ENCODE results near the gene FKTN. TPM values are rescaled to one million over a fixed set of nuclear protein-coding genes. Genes with fewer than 3 reads are reported as not detected.
"Not testable (repeated sequence)": the region's sequence is repeated elsewhere in the genome, so short reads cannot be mapped to it uniquely, and the experiment has no call there.

The FKTN gene
- total RNA-seq (10 to 100 TPM; 17.3 to 17.4 TPM), polyA plus RNA-seq (1.5 TPM)

DNA sequence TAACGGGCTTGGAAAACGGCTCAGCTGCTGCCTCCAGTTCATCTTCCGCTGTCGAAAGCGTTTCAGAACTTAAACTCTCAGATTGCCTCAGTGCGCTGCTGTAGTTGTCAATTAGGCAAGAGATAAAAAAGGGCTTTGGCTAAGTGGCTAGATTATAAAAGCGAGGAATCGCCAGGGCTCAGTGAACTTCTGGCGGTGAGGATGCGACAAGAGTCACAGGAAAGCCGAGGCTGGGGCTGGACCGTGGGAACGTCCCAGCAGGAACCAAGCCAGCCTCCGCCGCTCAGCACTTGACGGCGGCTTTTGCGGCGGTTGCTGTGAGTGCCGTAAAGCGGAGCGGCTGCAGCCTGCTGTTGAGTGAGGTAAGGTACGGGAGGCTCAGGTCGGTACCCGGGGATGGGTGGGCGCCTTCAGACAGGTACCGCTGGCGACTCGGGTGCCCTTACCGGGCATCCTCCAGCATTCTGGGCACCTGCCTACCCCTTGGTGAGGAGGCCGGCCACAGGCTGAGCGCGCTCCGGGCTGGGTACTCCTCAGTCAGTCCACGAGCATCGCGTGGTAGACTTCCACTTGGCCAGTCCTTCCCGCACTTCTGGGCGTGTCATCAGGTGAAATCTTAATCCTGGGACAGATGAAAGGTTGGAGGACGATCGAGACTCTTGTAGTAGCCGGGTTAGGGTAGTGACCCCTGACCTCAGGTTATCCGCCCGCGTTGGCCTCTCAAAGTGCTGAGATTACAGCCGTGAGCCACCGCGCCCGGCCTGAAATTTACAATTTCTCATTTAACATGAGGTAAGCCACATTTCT lies at the start of gene FKTN:
TSS of gene FKTN (plus strand) at position 328 of the 807 bp plus-strand sequence. CDS start 16,902 bp downstream, outside the sequence.
- Mint-ChIP-seq H3K27ac (peak within 1 kb of the TSS; percentile 81 to 97 (median 87)), H3K36me3 (peaks cover 3 to 24% (median 23%) of the 10 kb centered on the region in 3 donors)
- CTCF ChIA-PET, result no interaction called here

DNA sequence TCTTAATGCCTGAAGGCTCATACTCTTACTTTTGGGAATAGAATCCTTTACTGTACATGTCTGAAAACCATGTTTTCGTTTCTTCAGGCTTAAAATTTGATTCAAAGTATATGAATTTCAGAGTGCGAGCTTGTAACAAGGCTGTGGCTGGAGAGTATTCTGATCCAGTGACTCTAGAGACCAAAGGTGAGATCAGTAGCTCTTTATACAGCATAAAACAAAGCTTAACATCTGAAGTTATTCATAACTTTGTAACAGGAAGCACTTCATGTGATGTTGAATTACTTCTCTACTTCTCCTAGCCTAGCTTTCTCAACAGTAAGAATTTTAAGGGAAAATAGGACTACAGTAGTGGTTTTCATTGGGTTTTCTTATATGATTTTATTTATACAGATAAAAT lies 49.4 kb upstream of the FKTN start:
- Histone ChIP-seq H3K27me3 (ENCODE audit: insufficient read depth, low read length, poor library complexity, severe bottlenecking) (no peaks in the 10 kb centered on the region), H3K4me3 (ENCODE audit: low read length) (no peak overlapping the region), H3K36me3 (ENCODE audit: insufficient read depth, low read length) (no peaks in the 10 kb centered on the region), H3K4me1 (ENCODE audit: insufficient read depth, low read length) (no peaks in the 10 kb centered on the region), H3K9me3 (ENCODE audit: low read length) (no peaks in the 10 kb centered on the region), H3K27ac (ENCODE audit: low read depth, low read length) (no peak overlapping the region)
- Mint-ChIP-seq H3K9me3 (no peaks in the 10 kb centered on the region), H3K4me1 (no peaks in the 10 kb centered on the region), H3K36me3 (no peaks in the 10 kb centered on the region), H3K27me3 (peaks cover 0 to under 1% of the 10 kb centered on the region in 2 donors), H3K4me3 (no peak overlapping the region), H3K27ac (no peak overlapping the region)
- DNase-seq, result no peak
- ChIA-PET POLR2A (no interaction called here), CTCF (no interaction called here)

More for the DNA sequence above, at the start of gene FKTN:
- no peaks in the 10 kb centered on the region for H3K9me3 ChIP-seq (ENCODE audit: low read length)
- POLR2A ChIA-PET, result interaction anchor here (0.7 kb wide), 1 partner anchor 24 kb away, joined by 3 read pairs; no protein-coding TSS in a partner anchor
- no peaks in the 10 kb centered on the region for H3K27me3 ChIP-seq (ENCODE audit: insufficient read depth, low read length, poor library complexity, severe bottlenecking)
- peaks cover 9% of the 10 kb centered on the region for H3K4me1 ChIP-seq (ENCODE audit: insufficient read depth, low read length)
- H3K27ac ChIP-seq (ENCODE audit: low read depth, low read length), result peak within 1 kb of the TSS; percentile 62
- H3K9me3 Mint-ChIP-seq, result peaks cover 0 to 9% (median 5%) of the 10 kb centered on the region in 5 donors
- peak; percentile 68 to 85 (median 76) for DNase-seq
- peak within 1 kb of the TSS; percentile 95 to 97 (median 96) for H3K4me3 Mint-ChIP-seq
- peak within 1 kb of the TSS; percentile 91 for H3K4me3 ChIP-seq (ENCODE audit: low read length)
- H3K4me1 Mint-ChIP-seq, result peaks cover 18 to 27% (median 22%) of the 10 kb centered on the region in 3 donors
- no peaks in the 10 kb centered on the region for H3K36me3 ChIP-seq (ENCODE audit: insufficient read depth, low read length)
- H3K27me3 Mint-ChIP-seq, result no peaks in the 10 kb centered on the region

DNA sequence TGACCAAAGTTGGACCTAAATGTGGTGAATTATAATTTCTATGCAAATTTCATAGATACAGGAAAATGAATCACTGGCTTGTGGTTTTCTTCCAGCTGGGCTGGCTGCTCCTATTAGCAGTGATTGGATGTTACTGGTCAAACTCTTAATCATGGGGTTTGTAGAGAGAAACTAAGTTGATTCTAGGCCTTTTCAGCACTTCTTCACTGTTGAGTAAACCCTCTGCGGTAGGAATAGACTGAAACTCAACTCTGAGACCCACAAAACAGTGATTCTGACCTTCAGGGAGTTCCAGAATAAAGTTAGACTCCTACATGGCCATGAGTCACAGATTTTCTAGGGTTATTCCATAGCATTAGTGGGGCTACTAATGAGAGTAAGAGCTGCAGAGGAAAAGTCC lies 47.9 kb upstream of the FKTN start:
- ChIA-PET CTCF (no interaction called here), POLR2A (no interaction called here)
- H3K36me3 Mint-ChIP-seq, result no peaks in the 10 kb centered on the region
- H3K27ac Mint-ChIP-seq, result no peak overlapping the region
- no peak overlapping the region for H3K4me3 Mint-ChIP-seq
- no peaks in the 10 kb centered on the region for H3K36me3 ChIP-seq (ENCODE audit: insufficient read depth, low read length)
- no peaks in the 10 kb centered on the region for H3K9me3 ChIP-seq (ENCODE audit: low read length)
- H3K4me1 ChIP-seq (ENCODE audit: insufficient read depth, low read length), result no peaks in the 10 kb centered on the region
- no peak for DNase-seq
- H3K27me3 ChIP-seq (ENCODE audit: insufficient read depth, low read length, poor library complexity, severe bottlenecking), result no peaks in the 10 kb centered on the region
- H3K9me3 Mint-ChIP-seq, result no peaks in the 10 kb centered on the region
- H3K4me3 ChIP-seq (ENCODE audit: low read length), result no peak overlapping the region
- H3K27me3 Mint-ChIP-seq, result peaks cover 0 to 3% of the 10 kb centered on the region in 2 donors
- no peak overlapping the region for H3K27ac ChIP-seq (ENCODE audit: low read depth, low read length)
- no peaks in the 10 kb centered on the region for H3K4me1 Mint-ChIP-seq

DNA sequence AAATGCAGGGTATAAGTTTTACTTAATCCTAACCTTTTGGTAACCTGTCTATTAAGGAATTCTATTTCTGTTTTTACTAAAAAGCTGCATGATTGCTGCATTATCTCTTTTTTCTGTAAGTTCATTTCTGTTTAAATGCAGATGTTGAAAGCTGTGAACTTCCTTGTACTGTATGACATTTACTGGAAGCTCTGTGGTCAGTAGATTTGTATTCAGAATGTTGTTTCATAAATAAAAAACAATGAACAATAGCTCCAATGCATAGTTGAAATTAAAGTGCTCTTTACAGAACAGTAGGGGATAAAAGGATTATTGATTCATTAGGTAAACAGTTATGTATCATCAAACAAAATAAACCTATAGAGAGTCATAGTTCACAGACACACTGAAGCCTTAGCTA lies 46.5 kb upstream of the FKTN start:
- H3K27ac Mint-ChIP-seq, result no peak overlapping the region
- no peaks in the 10 kb centered on the region for H3K9me3 Mint-ChIP-seq
- POLR2A ChIA-PET, result no interaction called here
- DNase-seq, result no peak
- CTCF ChIA-PET, result no interaction called here
- Histone ChIP-seq H3K27me3 (ENCODE audit: insufficient read depth, low read length, poor library complexity, severe bottlenecking) (no peaks in the 10 kb centered on the region), H3K4me1 (ENCODE audit: insufficient read depth, low read length) (no peaks in the 10 kb centered on the region), H3K4me3 (ENCODE audit: low read length) (no peak overlapping the region), H3K36me3 (ENCODE audit: insufficient read depth, low read length) (no peaks in the 10 kb centered on the region), H3K9me3 (ENCODE audit: low read length) (no peaks in the 10 kb centered on the region), H3K27ac (ENCODE audit: low read depth, low read length) (no peak overlapping the region)
- H3K36me3 Mint-ChIP-seq, result no peaks in the 10 kb centered on the region
- H3K27me3 Mint-ChIP-seq, result peaks cover 0 to 5% of the 10 kb centered on the region in 2 donors
- no peak overlapping the region for H3K4me3 Mint-ChIP-seq
- H3K4me1 Mint-ChIP-seq, result no peaks in the 10 kb centered on the region

DNA sequence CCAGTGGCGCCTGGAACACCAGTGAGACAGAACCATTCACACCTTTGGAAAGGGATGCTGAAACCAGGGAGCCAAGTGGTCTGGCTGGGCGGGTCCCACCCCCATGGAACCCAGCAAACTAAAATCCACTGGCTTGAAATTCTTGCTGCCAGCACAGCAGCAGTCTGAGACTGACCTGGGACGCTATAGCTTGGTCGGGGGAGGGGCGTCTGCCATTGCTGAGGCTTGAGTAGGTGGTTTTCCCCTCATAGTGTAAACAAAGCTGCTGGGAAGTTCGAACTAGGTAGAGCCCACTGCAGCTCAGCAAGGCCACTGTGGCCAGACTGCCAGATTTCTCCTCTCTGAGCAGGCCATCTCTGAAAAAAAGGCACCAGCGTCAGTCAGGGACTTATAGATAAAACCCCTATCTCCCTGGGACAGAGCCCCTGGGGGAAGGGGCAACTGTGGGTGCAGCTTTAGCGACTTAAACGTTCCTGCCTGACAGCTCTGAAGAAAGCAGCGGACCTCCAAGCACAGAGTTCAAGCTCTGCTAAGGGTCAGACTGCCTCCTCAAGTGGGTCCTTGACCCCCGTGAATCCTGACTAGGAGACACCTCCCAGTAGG lies 42.0 kb upstream of the FKTN start:
- Histone ChIP-seq H3K27me3 (ENCODE audit: insufficient read depth, low read length, poor library complexity, severe bottlenecking) (no peaks in the 10 kb centered on the region), H3K9me3 (ENCODE audit: low read length) (no peaks in the 10 kb centered on the region), H3K4me1 (ENCODE audit: insufficient read depth, low read length) (no peaks in the 10 kb centered on the region), H3K36me3 (ENCODE audit: insufficient read depth, low read length) (no peaks in the 10 kb centered on the region), H3K4me3 (ENCODE audit: low read length) (no peak overlapping the region), H3K27ac (ENCODE audit: low read depth, low read length) (no peak overlapping the region)
- POLR2A ChIA-PET, result no interaction called here
- H3K27me3 Mint-ChIP-seq, result peaks cover 0 to 8% of the 10 kb centered on the region in 2 donors
- peaks cover 0 to 4% (median 1%) of the 10 kb centered on the region in 3 donors for H3K36me3 Mint-ChIP-seq
- no peak overlapping the region for H3K27ac Mint-ChIP-seq
- no peaks in the 10 kb centered on the region for H3K4me1 Mint-ChIP-seq
- no peak overlapping the region for H3K4me3 Mint-ChIP-seq
- H3K9me3 Mint-ChIP-seq, result peaks cover 0 to 1% (median 0%) of the 10 kb centered on the region in 5 donors
- CTCF ChIA-PET, result no interaction called here
- no peak for DNase-seq

DNA sequence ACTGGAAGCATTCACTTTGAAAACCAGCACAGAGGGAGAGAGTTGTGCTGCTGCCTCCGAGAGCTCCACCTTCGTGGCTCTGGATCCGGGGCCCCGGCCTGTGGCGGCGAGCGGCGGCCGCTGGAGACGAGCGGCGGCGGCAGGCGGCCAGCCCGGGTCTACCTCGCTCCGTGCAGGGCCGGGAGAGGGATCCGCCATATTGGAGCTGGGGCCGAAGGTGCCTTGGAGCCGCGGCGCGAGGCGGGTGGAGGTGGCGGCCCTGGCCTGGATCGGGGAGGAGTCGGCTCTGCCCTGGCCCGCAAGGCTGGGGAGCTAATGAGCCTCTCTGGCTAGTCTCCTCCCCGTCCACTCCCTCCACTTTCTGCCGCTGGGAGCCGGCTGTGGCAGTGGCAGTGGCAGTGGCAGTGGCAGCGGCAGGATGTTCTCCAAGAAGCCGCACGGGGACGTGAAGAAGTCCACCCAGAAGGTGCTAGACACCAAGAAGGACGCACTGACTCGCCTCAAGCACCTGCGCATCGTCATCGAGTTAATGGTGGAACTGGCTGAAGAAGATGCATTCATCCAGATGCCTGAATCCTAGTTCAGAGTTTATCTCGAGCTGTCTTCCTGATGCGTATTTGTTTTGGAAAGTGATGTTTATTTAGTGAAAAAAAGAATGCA lies 38.1 kb upstream of the FKTN start:
- H3K27ac Mint-ChIP-seq; H3K4me3 Mint-ChIP-seq; H3K9me3 Mint-ChIP-seq; H3K9me3 ChIP-seq (ENCODE audit: low read length); H3K27me3 ChIP-seq (ENCODE audit: insufficient read depth, low read length, poor library complexity, severe bottlenecking); H3K4me3 ChIP-seq (ENCODE audit: low read length); H3K27ac ChIP-seq (ENCODE audit: low read depth, low read length); H3K4me1 Mint-ChIP-seq; H3K4me1 ChIP-seq (ENCODE audit: insufficient read depth, low read length); H3K27me3 Mint-ChIP-seq; H3K36me3 Mint-ChIP-seq; POLR2A ChIA-PET; CTCF ChIA-PET; H3K36me3 ChIP-seq (ENCODE audit: insufficient read depth, low read length): not testable (repeated sequence)
- peak in 4 of 5 donors; percentile 16 to 53 (median 34) for DNase-seq

DNA sequence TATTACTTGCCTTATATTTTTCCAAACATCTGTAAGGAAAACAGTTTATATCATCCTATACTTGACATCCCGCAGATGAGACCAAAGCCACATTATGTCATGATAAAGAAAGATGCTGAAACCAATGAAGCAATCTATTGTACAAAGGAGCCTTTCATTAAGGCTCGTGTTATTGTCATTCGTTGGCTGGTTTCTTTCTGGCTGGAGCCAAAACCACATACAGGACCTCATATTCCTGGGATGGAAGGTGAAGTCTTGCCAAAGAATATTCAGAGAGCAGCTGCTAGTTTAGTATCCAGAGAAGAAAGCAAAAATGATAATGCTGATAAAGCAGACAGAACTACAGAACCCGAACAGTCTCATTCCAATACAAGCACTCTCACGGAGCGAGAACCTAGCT lies 36.9 kb upstream of the FKTN start:
- H3K4me3 ChIP-seq (ENCODE audit: low read length); CTCF ChIA-PET; H3K27me3 Mint-ChIP-seq; POLR2A ChIA-PET; H3K9me3 ChIP-seq (ENCODE audit: low read length); H3K27ac Mint-ChIP-seq; H3K27ac ChIP-seq (ENCODE audit: low read depth, low read length); H3K4me1 ChIP-seq (ENCODE audit: insufficient read depth, low read length); H3K9me3 Mint-ChIP-seq; H3K36me3 ChIP-seq (ENCODE audit: insufficient read depth, low read length); H3K4me3 Mint-ChIP-seq; H3K4me1 Mint-ChIP-seq; DNase-seq; H3K36me3 Mint-ChIP-seq; H3K27me3 ChIP-seq (ENCODE audit: insufficient read depth, low read length, poor library complexity, severe bottlenecking): not testable (repeated sequence)

DNA sequence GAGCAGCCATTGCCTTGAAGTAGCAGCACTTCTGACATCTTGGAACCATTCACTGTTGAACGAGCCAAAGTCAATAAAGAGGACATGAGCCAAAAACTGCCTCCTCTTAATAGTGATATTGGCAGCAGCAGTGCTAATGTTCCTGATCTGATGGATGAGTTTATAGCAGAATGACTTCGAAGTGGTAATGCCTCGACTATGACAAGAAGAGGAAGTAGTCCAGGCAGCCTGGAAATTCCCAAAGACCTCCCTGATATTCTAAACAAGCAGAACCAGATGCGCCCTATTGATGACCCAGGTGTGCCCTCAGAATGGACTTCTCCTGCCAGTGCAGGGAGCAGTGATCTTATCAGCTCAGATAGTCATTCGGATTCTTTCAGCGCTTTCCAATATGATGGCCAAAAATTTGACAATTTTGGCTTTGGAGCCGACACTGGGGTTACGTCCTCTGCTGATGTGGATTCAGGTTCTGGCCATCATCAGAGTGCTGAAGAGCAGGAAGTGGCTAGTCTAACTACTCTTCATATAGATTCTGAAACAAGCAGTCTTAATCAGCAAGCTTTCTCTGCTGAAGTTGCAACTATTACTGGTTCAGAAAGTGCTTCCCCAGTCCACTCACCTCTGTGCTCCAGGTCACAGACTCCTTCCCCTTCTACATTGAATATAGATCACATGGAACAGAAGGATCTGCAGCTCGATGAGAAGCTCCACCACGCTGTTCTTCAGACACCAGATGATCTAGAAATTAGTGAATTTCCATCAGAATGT lies 35.1 kb upstream of the FKTN start:
- H3K27ac Mint-ChIP-seq; H3K36me3 Mint-ChIP-seq; H3K4me1 ChIP-seq (ENCODE audit: insufficient read depth, low read length); CTCF ChIA-PET; DNase-seq; H3K36me3 ChIP-seq (ENCODE audit: insufficient read depth, low read length); H3K4me3 Mint-ChIP-seq; POLR2A ChIA-PET; H3K27me3 Mint-ChIP-seq; H3K27ac ChIP-seq (ENCODE audit: low read depth, low read length); H3K9me3 Mint-ChIP-seq; H3K9me3 ChIP-seq (ENCODE audit: low read length); H3K27me3 ChIP-seq (ENCODE audit: insufficient read depth, low read length, poor library complexity, severe bottlenecking); H3K4me1 Mint-ChIP-seq; H3K4me3 ChIP-seq (ENCODE audit: low read length): not testable (repeated sequence)

Data from CD8-positive, alpha-beta memory T cell (primary cell).